Activated CD4-positive, alpha-beta T cell treated with anti-CD3 and anti-CD28 coated beads, Interleukin-2, amount 50 U/mL, for 1 hour (primary cell): ENCODE results near the gene GJA1.

Source experiments
- DNase-seq: peaks from one replicate; pipeline ENCODE4 v3.0.0-alpha.2; 2020

Gene GJA1

DNA sequence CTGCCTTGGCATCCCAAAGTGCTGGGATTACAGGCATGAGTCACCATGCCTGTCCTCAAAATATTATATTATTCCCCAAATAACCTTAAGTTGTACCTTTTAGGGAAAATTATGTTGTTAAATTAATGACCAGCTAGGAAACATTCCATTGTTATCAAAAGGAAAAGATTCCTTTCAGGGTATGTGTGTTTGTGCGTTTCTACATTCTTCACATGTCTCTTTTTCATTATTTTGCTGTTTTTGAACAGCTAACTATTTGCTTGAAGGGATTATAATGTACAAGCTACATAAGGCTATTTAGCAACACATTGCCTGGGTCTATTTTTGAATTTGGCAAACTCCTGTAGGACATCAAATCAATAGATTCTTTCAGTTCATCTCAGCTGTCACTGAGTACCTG is 57.1 kb downstream of the GJA1 start:
- no peak for DNase-seq

DNA sequence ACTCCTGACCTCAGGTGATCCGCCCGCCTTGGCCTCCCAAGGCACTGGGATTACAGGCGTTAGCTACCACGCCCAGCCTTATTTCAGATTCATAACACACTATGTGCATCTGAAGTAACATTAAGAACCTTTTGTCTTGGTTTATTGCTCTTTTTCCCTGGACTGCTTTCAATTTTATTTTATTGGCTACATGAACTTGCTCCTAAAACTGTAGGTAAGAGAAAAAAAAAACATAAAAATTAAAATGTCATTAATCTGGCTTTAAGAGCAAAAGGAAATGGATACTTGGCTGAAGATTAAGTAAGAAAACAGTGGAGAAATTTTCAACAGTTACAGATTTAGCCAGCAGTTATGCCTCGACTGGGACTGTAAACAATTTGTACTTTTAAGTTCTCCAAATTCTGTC is 62.5 kb downstream of the GJA1 start:
- no peak for DNase-seq

GRCh38 chr6:121498481-121499276 is 63.2 kb downstream of the GJA1 start:
- no peak for DNase-seq
